Parathyroid adenoma (tissue), 2 donors: ENCODE results near the gene GRIK5.
A peak's percentile ranks its signal among the peaks of the same experiment; 100 is the strongest.
"Not testable (repeated sequence)": the region's sequence is repeated elsewhere in the genome, so short reads cannot be mapped to it uniquely, and the experiment has no call there.

Experiments used
- H2AFZ ChIP-seq: fragments of 300-600 bp; sonication (generic); one replicate; pipeline ENCODE4 v1.7.0; 2017; ENCODE audit warnings: antibody characterized with exemption, mild to moderate bottlenecking
- H3K27ac ChIP-seq: fragments of 300-600 bp; sonication (generic); one replicate; pipeline ENCODE4 v1.7.0; 2017
- H3K27me3 ChIP-seq: fragments of 300-600 bp; sonication (generic); one replicate; pipeline ENCODE4 v1.7.0; 2017; ENCODE audit warnings: low read length; ENCODE audit not compliant: control insufficient read depth, insufficient read depth
- H3K36me3 ChIP-seq: fragments of 300-600 bp; sonication (generic); one replicate; pipeline ENCODE4 v1.7.0; 2017; ENCODE audit warnings: low read length; ENCODE audit not compliant: control insufficient read depth, insufficient read depth
- H3K4me1 ChIP-seq: fragments of 300-600 bp; sonication (generic); one replicate; pipeline ENCODE4 v1.7.0; 2017; ENCODE audit warnings: control low read depth
- H3K4me2 ChIP-seq: fragments of 300-600 bp; sonication (generic); one replicate; pipeline ENCODE4 v1.7.0; 2017; ENCODE audit warnings: low read length
- H3K4me3 ChIP-seq: fragments of 300-600 bp; sonication (generic); one replicate; pipeline ENCODE4 v1.7.0; 2017; ENCODE audit warnings: low read depth, low read length
- H3K79me2 ChIP-seq: fragments of 300-600 bp; sonication (generic); one replicate; pipeline ENCODE4 v1.7.0; 2017; ENCODE audit warnings: control low read depth
- H3K9ac ChIP-seq: fragments of 300-600 bp; sonication (generic); one replicate; pipeline ENCODE4 v1.7.0; 2017; ENCODE audit warnings: mild to moderate bottlenecking
- H3K9me3 ChIP-seq: fragments of 300-600 bp; sonication (generic); one replicate; pipeline ENCODE4 v1.7.0; 2017; ENCODE audit warnings: low read length; ENCODE audit not compliant: control insufficient read depth
- CTCF ChIP-seq: fragments of 300-600 bp; sonication (generic); IDR thresholded peaks from one replicate; pipeline ENCODE4 v1.7.0; 2017; ENCODE audit warnings: antibody characterized with exemption, mild to moderate bottlenecking
- donor health status: primary hyperparathyroidism.

Gene GRIK5

GRCh38 chr19:42037649-42038048 is 32.4 kb downstream of the GRIK5 start:
- Histone ChIP-seq H3K9ac (no peak overlapping the region), H3K9me3 (no peaks in the 10 kb centered on the region), H3K36me3 (no peaks in the 10 kb centered on the region), H3K79me2 (no peaks in the 10 kb centered on the region), H3K4me2 (no peak overlapping the region), H2AFZ (no peak overlapping the region), H3K4me3 (no peak overlapping the region), H3K27me3 (no peaks in the 10 kb centered on the region), H3K4me1 (peaks cover 8% of the 10 kb centered on the region), H3K27ac (no peak overlapping the region)
- TF ChIP-seq CTCF, result no peak

GRCh38 chr19:42034640-42035391 is 35.2 kb downstream of the GRIK5 start:
- not testable (repeated sequence) for H3K9me3 ChIP-seq, H3K27me3 ChIP-seq, H2AFZ ChIP-seq, H3K9ac ChIP-seq, H3K4me3 ChIP-seq, H3K79me2 ChIP-seq, H3K36me3 ChIP-seq, H3K27ac ChIP-seq, H3K4me2 ChIP-seq, H3K4me1 ChIP-seq
- TF ChIP-seq CTCF, result peak; percentile 80

DNA sequence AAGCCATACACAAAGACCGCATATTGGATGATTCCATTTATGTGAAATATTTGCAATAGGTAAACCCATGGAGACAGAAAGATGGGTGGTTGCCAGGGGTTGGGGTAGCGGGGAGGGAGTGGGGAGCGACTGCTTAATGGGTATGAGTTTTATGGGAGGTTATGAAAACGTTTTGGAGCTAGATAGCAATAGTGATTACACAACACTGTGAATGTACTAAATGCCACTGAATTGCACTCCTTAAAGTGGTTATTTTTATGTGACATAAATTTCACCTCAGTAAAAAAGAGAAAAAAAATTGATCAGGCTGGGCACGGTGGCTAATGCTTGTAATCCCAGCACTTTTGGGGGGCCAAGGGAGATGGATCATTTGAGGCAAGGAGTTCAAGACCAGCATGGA is 36.6 kb downstream of the GRIK5 start:
- TF ChIP-seq CTCF, result no peak
- H3K4me1 ChIP-seq, result no peaks in the 10 kb centered on the region
- H3K27ac ChIP-seq, result no peak overlapping the region
- H3K36me3 ChIP-seq, result no peaks in the 10 kb centered on the region
- no peak overlapping the region for H3K9ac ChIP-seq
- no peaks in the 10 kb centered on the region for H3K9me3 ChIP-seq
- no peaks in the 10 kb centered on the region for H3K27me3 ChIP-seq
- H2AFZ ChIP-seq, result no peak overlapping the region
- no peaks in the 10 kb centered on the region for H3K79me2 ChIP-seq
- no peak overlapping the region for H3K4me3 ChIP-seq
- H3K4me2 ChIP-seq, result no peak overlapping the region

GRCh38 chr19:42032431-42032830 is 37.6 kb downstream of the GRIK5 start:
- Histone ChIP-seq H3K4me1 (no peaks in the 10 kb centered on the region), H3K9me3 (no peaks in the 10 kb centered on the region), H3K79me2 (peaks cover 4% of the 10 kb centered on the region), H3K4me2 (no peak overlapping the region), H2AFZ (no peak overlapping the region), H3K36me3 (no peaks in the 10 kb centered on the region), H3K27ac (no peak overlapping the region), H3K9ac (no peak overlapping the region), H3K4me3 (no peak overlapping the region), H3K27me3 (no peaks in the 10 kb centered on the region)
- no peak for TF ChIP-seq CTCF
